CD14-positive monocyte (primary cell): ENCODE results near the gene IL1RL1. TPM values are rescaled to one million over a fixed set of nuclear protein-coding genes. Genes with fewer than 3 reads are reported as not detected.
A peak's percentile ranks its signal among the peaks of the same experiment; 100 is the strongest.

ENCODE experiments used
- DNase-seq, 3 donors: peaks; one replicate each; pipeline ENCODE4 v3.0.0-alpha.2; 2011 to 2022
- H2AFZ ChIP-seq: 2 replicates; pipeline ENCODE4 v1.6.0; 2012; ENCODE audit warnings: mild to moderate bottlenecking, low read depth, low read length, inconsistent platforms; ENCODE audit not compliant: insufficient read depth, poor library complexity, severe bottlenecking
- H3K27ac ChIP-seq, 2 donors: 1 replicate in 1 of 2; 2 replicates in 1 of 2; pipeline ENCODE4 v1.5.1; 2012 to 2013; ENCODE audit warnings: low read length in 2 of 2, control low read depth in 1 of 2, inconsistent platforms in 1 of 2, low read depth in 1 of 2, mild to moderate bottlenecking in 1 of 2
- H3K27me3 ChIP-seq, 2 donors: one replicate each; pipeline versions ENCODE4 v1.6.0 to v1.6.1; 2011 to 2013; ENCODE audit warnings: low read length in 2 of 2; ENCODE audit not compliant: control insufficient read depth in 2 of 2, insufficient read depth in 2 of 2
- H3K36me3 ChIP-seq, 2 donors: replicated peaks in 1 of 2; 1 replicate in 1 of 2; 2 replicates in 1 of 2; pipeline versions ENCODE4 v1.5.1 to v1.6.1; 2012 to 2013; ENCODE audit warnings: low read length in 2 of 2, control low read depth in 1 of 2, inconsistent platforms in 1 of 2, mild to moderate bottlenecking in 1 of 2; ENCODE audit not compliant: insufficient read depth in 2 of 2, control insufficient read depth in 1 of 2
- H3K4me1 ChIP-seq, 2 donors: 1 replicate in 1 of 2; 2 replicates in 1 of 2; pipeline versions ENCODE4 v1.5.1 to v1.6.1; 2012 to 2013; ENCODE audit warnings: low read length in 2 of 2, control low read depth in 1 of 2, inconsistent platforms in 1 of 2, mild to moderate bottlenecking in 1 of 2, moderate library complexity in 1 of 2; ENCODE audit not compliant: insufficient read depth in 2 of 2, control insufficient read depth in 1 of 2
- H3K4me2 ChIP-seq: replicated peaks from 2 replicates; pipeline ENCODE3; 2012; ENCODE audit warnings: low read length, moderate library complexity, mild to moderate bottlenecking; ENCODE audit not compliant: poor library complexity, severe bottlenecking; ENCODE audit errors: extremely low read depth
- H3K4me3 ChIP-seq, 3 experiments: fragments of 200-600 bp in 1 of 3; sonication (generic) in 1 of 3; replicated peaks in 1 of 3; 1 replicate in 2 of 3; 2 replicates in 1 of 3; pipeline ENCODE4 v1.5.1; 2011 to 2013; ENCODE audit warnings: low read length in 3 of 3, mild to moderate bottlenecking in 3 of 3, control low read depth in 2 of 3, low read depth in 2 of 3, inconsistent platforms in 1 of 3, moderate library complexity in 1 of 3
- H3K79me2 ChIP-seq: 2 replicates; pipeline ENCODE4 v1.6.0; 2012; ENCODE audit warnings: mild to moderate bottlenecking, control low read depth, inconsistent platforms, low read length, moderate library complexity; ENCODE audit not compliant: insufficient read depth
- H3K9ac ChIP-seq: 2 replicates; pipeline ENCODE4 v1.6.0; 2017; ENCODE audit warnings: low read length, mild to moderate bottlenecking; ENCODE audit not compliant: insufficient read depth, poor library complexity, severe bottlenecking
- H3K9me3 ChIP-seq, 2 donors: replicated peaks in 1 of 2; 1 replicate in 1 of 2; 2 replicates in 1 of 2; pipeline versions ENCODE4 v1.5.1 to v1.6.1; 2012 to 2013; ENCODE audit warnings: low read length in 2 of 2, control low read depth in 1 of 2; ENCODE audit not compliant: control insufficient read depth in 1 of 2, insufficient read depth in 1 of 2
- H4K20me1 ChIP-seq: 2 replicates; pipeline ENCODE4 v1.6.0; 2012; ENCODE audit warnings: mild to moderate bottlenecking, low read length, control low read depth, moderate library complexity; ENCODE audit not compliant: insufficient read depth
- H3K27ac Mint-ChIP-seq, 7 donors: one replicate each; pipeline ENCODE4 v1.8.0; 2020; ENCODE audit warnings: mild to moderate bottlenecking in 7 of 7, mixed read lengths in 7 of 7, moderate library complexity in 6 of 7, inconsistent platforms in 2 of 7
- H3K27me3 Mint-ChIP-seq, 3 donors: one replicate each; pipeline ENCODE4 v1.8.0; 2021 to 2022; ENCODE audit warnings: low read depth in 3 of 3, mild to moderate bottlenecking in 3 of 3, mixed read lengths in 3 of 3, moderate library complexity in 3 of 3, inconsistent platforms in 1 of 3
- H3K36me3 Mint-ChIP-seq, 2 donors: one replicate each; pipeline ENCODE4 v1.8.0; 2020; ENCODE audit warnings: mixed read lengths in 2 of 2, inconsistent platforms in 1 of 2, mild to moderate bottlenecking in 1 of 2
- H3K4me1 Mint-ChIP-seq: one replicate; pipeline ENCODE4 v1.8.0; 2020; ENCODE audit warnings: mild to moderate bottlenecking, mixed read lengths
- H3K4me3 Mint-ChIP-seq, 2 donors: one replicate each; pipeline ENCODE4 v1.8.0; 2020; ENCODE audit warnings: mild to moderate bottlenecking in 2 of 2, mixed read lengths in 2 of 2, moderate library complexity in 1 of 2
- H3K9me3 Mint-ChIP-seq, 7 donors: one replicate each; pipeline ENCODE4 v1.8.0; 2020 to 2022; ENCODE audit warnings: mixed read lengths in 7 of 7, mild to moderate bottlenecking in 6 of 7, moderate library complexity in 6 of 7, inconsistent platforms in 2 of 7
- WGBS: methylation state at CpG from one replicate; pipeline ENCODE4 v1.1.5; 2013; ENCODE audit warnings: missing lambda C conversion rate; ENCODE audit not compliant: insufficient coverage; 5-methylcytosine and 5-hydroxymethylcytosine counted together
- intact Hi-C, 2 donors: fragments of 100-400 bp; cut with micrococcal nuclease; formaldehyde crosslinking; loops; one replicate each; pipeline versions ENCODE4 v1.15.0 to v1.15.1; 2023
- polyA plus RNA-seq, 3 donors: library from polyadenylated mRNA; depleted of rRNA in 1 of 3; unstranded in 2 of 3; stranded (reverse) in 1 of 3; fragments of 300-500 nt in 2 of 3; fragments of >200 nt in 1 of 3; fragmentation: Illumina TruSeq in 2 of 3; gene quantifications; 1 replicate in 2 of 3; 2 replicates in 1 of 3; pipeline ENCODE4 v1.2.3, GENCODE V29; 2012 to 2021
- TF ChIP-seq, protein P1 (sequence below): fragments of 200-600 bp; IDR thresholded peaks from one replicate; pipeline ENCODE4 v1.8.0; 2022; ENCODE audit warnings: antibody characterized with exemption, mild to moderate bottlenecking

IL1RL1 gene
- polyA plus RNA-seq, 3 donors: not detected

DNA sequence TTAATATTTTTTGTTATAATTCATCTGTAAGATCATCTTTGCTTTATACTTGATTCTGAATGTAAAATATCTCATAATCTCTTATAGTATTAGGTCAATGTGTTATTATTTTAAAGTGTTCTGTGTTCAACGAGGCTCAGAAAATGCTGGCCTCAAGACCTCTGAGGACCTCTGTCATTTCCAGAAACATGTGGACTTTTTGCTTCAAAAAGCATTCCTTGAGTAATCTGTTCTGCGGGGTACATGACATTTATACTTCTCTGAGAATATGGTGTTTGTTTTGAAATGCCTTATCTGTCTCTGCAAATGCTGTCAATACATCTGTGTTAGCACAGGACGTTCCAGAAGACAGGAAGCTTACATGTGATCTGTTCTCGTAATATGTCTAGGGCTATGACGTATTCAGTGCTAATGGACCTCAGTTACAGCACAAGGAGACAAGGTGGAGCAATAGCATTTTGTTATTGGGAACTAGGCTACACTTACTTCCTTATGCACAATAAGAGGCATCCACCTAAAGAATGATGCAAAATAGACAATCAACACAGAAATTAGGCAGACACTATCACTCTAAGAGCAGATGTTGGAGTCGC, 37.6 kb upstream of the IL1RL1 start:
- no peaks in the 10 kb centered on the region for H3K79me2 ChIP-seq
- peak overlapping the region in 4 of 7 donors; percentile 27 to 65 (median 34) for H3K27ac Mint-ChIP-seq
- intact Hi-C loops: no loop called here
- H3K27me3 ChIP-seq: peaks cover 49 to 63% of the 10 kb centered on the region in 2 donors
- H3K4me3 ChIP-seq: no peak overlapping the region
- H3K27me3 Mint-ChIP-seq: peaks cover 56 to 77% (median 59%) of the 10 kb centered on the region in 3 donors
- H3K36me3 Mint-ChIP-seq: peaks cover 0 to 5% of the 10 kb centered on the region in 2 donors
- peaks cover 3 to 8% of the 10 kb centered on the region in 2 donors for H3K4me1 ChIP-seq
- peaks cover 5 to 19% (median 10%) of the 10 kb centered on the region in 7 donors for H3K9me3 Mint-ChIP-seq
- WGBS: 35% methylated on average over 3 of the region's 6 CpGs
- H3K4me2 ChIP-seq: no peak overlapping the region
- H4K20me1 ChIP-seq: no peaks in the 10 kb centered on the region
- TF ChIP-seq, protein P1, sequence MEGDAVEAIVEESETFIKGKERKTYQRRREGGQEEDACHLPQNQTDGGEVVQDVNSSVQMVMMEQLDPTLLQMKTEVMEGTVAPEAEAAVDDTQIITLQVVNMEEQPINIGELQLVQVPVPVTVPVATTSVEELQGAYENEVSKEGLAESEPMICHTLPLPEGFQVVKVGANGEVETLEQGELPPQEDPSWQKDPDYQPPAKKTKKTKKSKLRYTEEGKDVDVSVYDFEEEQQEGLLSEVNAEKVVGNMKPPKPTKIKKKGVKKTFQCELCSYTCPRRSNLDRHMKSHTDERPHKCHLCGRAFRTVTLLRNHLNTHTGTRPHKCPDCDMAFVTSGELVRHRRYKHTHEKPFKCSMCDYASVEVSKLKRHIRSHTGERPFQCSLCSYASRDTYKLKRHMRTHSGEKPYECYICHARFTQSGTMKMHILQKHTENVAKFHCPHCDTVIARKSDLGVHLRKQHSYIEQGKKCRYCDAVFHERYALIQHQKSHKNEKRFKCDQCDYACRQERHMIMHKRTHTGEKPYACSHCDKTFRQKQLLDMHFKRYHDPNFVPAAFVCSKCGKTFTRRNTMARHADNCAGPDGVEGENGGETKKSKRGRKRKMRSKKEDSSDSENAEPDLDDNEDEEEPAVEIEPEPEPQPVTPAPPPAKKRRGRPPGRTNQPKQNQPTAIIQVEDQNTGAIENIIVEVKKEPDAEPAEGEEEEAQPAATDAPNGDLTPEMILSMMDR: no peak
- DNase-seq: peak; percentile 78 to 93 (median 91)
- H3K9ac ChIP-seq: no peak overlapping the region
- no peak overlapping the region for H3K27ac ChIP-seq
- H2AFZ ChIP-seq: no peak overlapping the region
- H3K9me3 ChIP-seq: no peaks in the 10 kb centered on the region
- peaks cover 15% of the 10 kb centered on the region for H3K4me1 Mint-ChIP-seq
- H3K4me3 Mint-ChIP-seq: peak overlapping the region in 1 of 2 donors; percentile 20
- H3K36me3 ChIP-seq: no peaks in the 10 kb centered on the region

DNA sequence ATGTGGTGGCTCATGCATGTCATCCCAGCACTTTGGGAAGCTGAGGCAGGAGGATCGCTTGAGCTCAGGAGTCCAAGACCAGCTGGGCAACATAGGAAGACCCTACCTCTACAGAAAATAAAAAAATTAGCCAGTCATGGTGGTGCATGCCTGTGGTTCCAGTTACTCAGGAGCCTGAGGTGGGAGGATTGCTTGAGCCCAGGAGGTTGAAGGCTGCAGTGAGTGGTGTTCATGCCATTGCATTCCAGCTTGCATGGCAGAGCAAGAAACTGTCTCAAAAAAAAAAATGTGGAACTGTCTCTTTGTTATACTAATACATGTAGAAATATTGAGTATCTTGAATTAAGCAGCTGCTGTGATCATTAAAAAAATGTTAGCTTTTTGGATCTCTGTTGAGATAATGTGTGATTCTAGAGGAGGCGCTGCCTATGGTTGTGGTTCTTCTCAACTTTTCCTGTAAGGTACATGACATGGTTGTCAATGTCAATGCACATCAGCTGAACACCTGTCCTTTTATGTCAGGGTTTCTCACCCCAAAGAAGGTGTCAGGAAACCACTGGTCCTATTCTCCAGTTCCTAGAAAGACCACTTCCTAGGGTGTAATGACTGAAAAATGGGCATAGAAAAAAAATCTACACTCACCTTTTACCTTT, 34.7 kb upstream of the IL1RL1 start:
- H3K9me3 ChIP-seq: no peaks in the 10 kb centered on the region
- peaks cover 58 to 63% of the 10 kb centered on the region in 2 donors for H3K27me3 ChIP-seq
- H3K9ac ChIP-seq: no peak overlapping the region
- H3K4me3 Mint-ChIP-seq: peak overlapping the region in 1 of 2 donors; percentile 76
- H3K4me1 Mint-ChIP-seq: peaks cover 23% of the 10 kb centered on the region
- H3K27ac ChIP-seq: no peak overlapping the region
- peaks cover 53 to 77% (median 56%) of the 10 kb centered on the region in 3 donors for H3K27me3 Mint-ChIP-seq
- H3K36me3 ChIP-seq: no peaks in the 10 kb centered on the region
- DNase-seq: no peak
- TF ChIP-seq, protein P1: no peak
- H3K36me3 Mint-ChIP-seq: peaks cover 0 to 10% of the 10 kb centered on the region in 2 donors
- intact Hi-C loops: no loop called here
- H3K4me2 ChIP-seq: no peak overlapping the region
- no peak overlapping the region for H3K4me3 ChIP-seq
- WGBS: no CpG with 5 or more reads among the region's 2 CpGs
- H3K9me3 Mint-ChIP-seq: peaks cover 5 to 19% (median 11%) of the 10 kb centered on the region in 7 donors
- peaks cover 4 to 11% of the 10 kb centered on the region in 2 donors for H3K4me1 ChIP-seq
- H3K79me2 ChIP-seq: no peaks in the 10 kb centered on the region
- H3K27ac Mint-ChIP-seq: no peak overlapping the region
- no peaks in the 10 kb centered on the region for H4K20me1 ChIP-seq
- H2AFZ ChIP-seq: no peak overlapping the region
